HepG2 (cell line): ENCODE results near the gene PKN2. TPM values are rescaled to one million over a fixed set of nuclear protein-coding genes. Genes with fewer than 3 reads are reported as not detected.

Experiments
- ARNTL ChIP-seq: sonication (generic); formaldehyde crosslinking; IDR thresholded peaks from 2 replicates; pipeline ENCODE4 v1.4.0; 2020; ENCODE audit warnings: mild to moderate bottlenecking, missing genetic modification reagents
- CSRNP2 ChIP-seq: sonication (generic); formaldehyde crosslinking; conservative IDR thresholded peaks from 2 replicates; pipeline ENCODE4 v1.8.0; 2022; ENCODE audit warnings: low read depth, missing genetic modification reagents
- ETV6 ChIP-seq: sonication (generic); formaldehyde crosslinking; conservative IDR thresholded peaks from 2 replicates; pipeline ENCODE4 v1.4.0; 2020; ENCODE audit warnings: missing genetic modification reagents
- KDM4B ChIP-seq: sonication (generic); formaldehyde crosslinking; IDR thresholded peaks from 2 replicates; pipeline ENCODE4 v1.4.0; 2020; ENCODE audit warnings: missing genetic modification reagents
- MIER3 ChIP-seq: IDR thresholded peaks from 2 replicates; pipeline ENCODE4 v1.6.1; 2016; ENCODE audit warnings: missing compliant biosample characterization, borderline replicate concordance
- NAIF1 ChIP-seq: sonication (generic); formaldehyde crosslinking; IDR thresholded peaks from 2 replicates; pipeline ENCODE4 v1.5.0; 2020; ENCODE audit warnings: mild to moderate bottlenecking, missing genetic modification reagents, borderline replicate concordance
- NCOA1 ChIP-seq: sonication (generic); formaldehyde crosslinking; IDR thresholded peaks from 2 replicates; pipeline ENCODE4 v1.9.0; 2021; ENCODE audit warnings: missing genetic modification reagents
- NFIC ChIP-seq: IDR thresholded peaks from 2 replicates; pipeline ENCODE4 v1.6.1; 2012; ENCODE audit warnings: mild to moderate bottlenecking, low read length, inconsistent platforms
- RFX5 ChIP-seq: IDR thresholded peaks from 2 replicates; pipeline ENCODE4 v1.6.1; 2011; ENCODE audit warnings: low read depth, low read length, improper control_type of control experiment
- SETDB1 ChIP-seq: sonication (generic); formaldehyde crosslinking; IDR thresholded peaks from 2 replicates; pipeline ENCODE4 v1.5.1; 2020; ENCODE audit warnings: missing genetic modification reagents, mild to moderate bottlenecking, borderline replicate concordance
- TCF12 ChIP-seq, 2 experiments: fragments of 450-650 bp in 1 of 2; sonication (generic) in 1 of 2; formaldehyde crosslinking in 1 of 2; IDR thresholded peaks; 2 replicates each; pipeline versions ENCODE4 v1.6.1 to v1.8.0; 2017 to 2022; ENCODE audit warnings: antibody characterized with exemption in 1 of 2, mild to moderate bottlenecking in 1 of 2, missing genetic modification reagents in 1 of 2, moderate library complexity in 1 of 2
- ZBTB25 ChIP-seq: IDR thresholded peaks from 2 replicates; pipeline ENCODE4 v1.6.1; 2018; ENCODE audit warnings: missing genetic modification reagents
- ZC3H4 ChIP-seq: sonication (generic); formaldehyde crosslinking; IDR thresholded peaks from 2 replicates; pipeline ENCODE4 v1.4.0; 2020; ENCODE audit warnings: missing genetic modification reagents, borderline replicate concordance
- ZFAT ChIP-seq: sonication (generic); formaldehyde crosslinking; conservative IDR thresholded peaks from 2 replicates; pipeline ENCODE4 v1.8.1; 2023; ENCODE audit warnings: missing genetic modification reagents, inconsistent platforms
- ZNF232 ChIP-seq: sonication (generic); formaldehyde crosslinking; IDR thresholded peaks from 2 replicates; pipeline ENCODE4 v1.4.0; 2020; ENCODE audit warnings: missing genetic modification reagents, borderline replicate concordance
- ZNF263 ChIP-seq: sonication (generic); formaldehyde crosslinking; IDR thresholded peaks from 2 replicates; pipeline ENCODE4 v1.4.0; 2020; ENCODE audit warnings: missing genetic modification reagents
- ZNF337 ChIP-seq: sonication (generic); formaldehyde crosslinking; IDR thresholded peaks from 2 replicates; pipeline ENCODE4 v1.5.1; 2020; ENCODE audit warnings: missing genetic modification reagents, low read depth, mild to moderate bottlenecking, borderline replicate concordance
- ZNF644 ChIP-seq: IDR thresholded peaks from 2 replicates; pipeline ENCODE4 v1.6.1; 2016; ENCODE audit warnings: low read depth
- ZNF737 ChIP-seq: sonication (generic); formaldehyde crosslinking; IDR thresholded peaks from 2 replicates; pipeline ENCODE4 v1.5.0; 2020; ENCODE audit warnings: missing genetic modification reagents, mild to moderate bottlenecking, borderline replicate concordance
- ZSCAN22 ChIP-seq: sonication (generic); formaldehyde crosslinking; IDR thresholded peaks from 2 replicates; pipeline ENCODE4 v1.4.0; 2020; ENCODE audit warnings: mild to moderate bottlenecking, missing genetic modification reagents
- ZSCAN31 ChIP-seq: sonication (generic); formaldehyde crosslinking; IDR thresholded peaks from 2 replicates; pipeline ENCODE4 v1.5.0; 2020; ENCODE audit warnings: low read depth, mild to moderate bottlenecking, missing genetic modification reagents
- polyA plus RNA-seq, 8 experiments: library from polyadenylated mRNA; depleted of rRNA in 3 of 8; stranded (reverse) in 7 of 8; unstranded in 1 of 8; fragments of >200 nt; fragmentation: Illumina TruSeq in 4 of 8; extraction: Trizol in 4 of 8; gene quantifications; 2 replicates each; pipeline versions ENCODE4 v1.2.1 to v1.2.3, GENCODE V29; 2011 to 2016; ENCODE audit warnings: low read depth in 4 of 8, missing spikeins in 1 of 8, mixed read lengths in 1 of 8; ENCODE audit not compliant: insufficient read depth in 1 of 8
- total RNA-seq, 5 experiments: library from RNA; depleted of rRNA; stranded (reverse); fragments of >200 nt; fragmentation: Illumina TruSeq; extraction: Trizol; gene quantifications; 2 replicates each; pipeline ENCODE4 v1.2.3, GENCODE V29; 2016; ENCODE audit warnings: low read depth in 1 of 5
- TF ChIP-seq, protein P1 (sequence below): sonication (generic); formaldehyde crosslinking; IDR thresholded peaks from 2 replicates; pipeline ENCODE4 v1.5.1; 2020; ENCODE audit warnings: missing genetic modification reagents, mild to moderate bottlenecking, borderline replicate concordance
- TF ChIP-seq, protein P2 (sequence below): sonication (generic); formaldehyde crosslinking; IDR thresholded peaks from 2 replicates; pipeline ENCODE4 v1.5.1; 2020; ENCODE audit warnings: mild to moderate bottlenecking, missing genetic modification reagents, moderate library complexity

Gene PKN2
- total and polyA plus RNA-seq, 2 of the 13 experiments (the other 11 are each of a cell fraction or from before 2014, with no cell fraction given): 17.0 to 29.4 TPM

GRCh38 chr1:88683541-88684481, at the start of gene PKN2 (continued):
- TF ChIP-seq NAIF1 (CRISPR knock-in tag) (peak; percentile 74; the same call in 1 of the 2 replicates), NFIC (0 out of 2 replicates have a peak, but pooled peaks have one; percentile 43), ZSCAN31 (CRISPR knock-in tag) (0 out of 2 replicates have a peak, but pooled peaks have one; percentile 26), ZNF232 (CRISPR knock-in tag) (peak; percentile 56; the same call in 1 of the 2 replicates), ZNF263 (CRISPR knock-in tag) (0 out of 2 replicates have a peak, but pooled peaks have one; percentile 3), KDM4B (CRISPR knock-in tag) (peak; percentile 89), RFX5 (no peak), SETDB1 (CRISPR knock-in tag) (no peak), TCF12 (IDR thresholded peaks at IDR 0.05) (no peak), TCF12 (CRISPR knock-in tag; IDR thresholded peaks at IDR 0.05) (no peak), ZC3H4 (CRISPR knock-in tag) (no peak), ZNF337 (CRISPR knock-in tag) (no peak), ZNF737 (CRISPR knock-in tag) (no peak), ZNF644 (CRISPR knock-in tag) (no peak), ARNTL (CRISPR knock-in tag) (peak; percentile 95), ETV6 (peak; percentile 69; the same call in 1 of the 2 replicates), MIER3 (CRISPR knock-in tag) (peak; percentile 83; the same call in 1 of the 2 replicates), ZFAT (CRISPR knock-in tag) (no peak), ZSCAN22 (CRISPR knock-in tag) (no peak), ZBTB25 (CRISPR knock-in tag) (peak; percentile 94), CSRNP2 (CRISPR knock-in tag) (no peak), NCOA1 (CRISPR knock-in tag) (no peak)
- TF ChIP-seq, protein P1, sequence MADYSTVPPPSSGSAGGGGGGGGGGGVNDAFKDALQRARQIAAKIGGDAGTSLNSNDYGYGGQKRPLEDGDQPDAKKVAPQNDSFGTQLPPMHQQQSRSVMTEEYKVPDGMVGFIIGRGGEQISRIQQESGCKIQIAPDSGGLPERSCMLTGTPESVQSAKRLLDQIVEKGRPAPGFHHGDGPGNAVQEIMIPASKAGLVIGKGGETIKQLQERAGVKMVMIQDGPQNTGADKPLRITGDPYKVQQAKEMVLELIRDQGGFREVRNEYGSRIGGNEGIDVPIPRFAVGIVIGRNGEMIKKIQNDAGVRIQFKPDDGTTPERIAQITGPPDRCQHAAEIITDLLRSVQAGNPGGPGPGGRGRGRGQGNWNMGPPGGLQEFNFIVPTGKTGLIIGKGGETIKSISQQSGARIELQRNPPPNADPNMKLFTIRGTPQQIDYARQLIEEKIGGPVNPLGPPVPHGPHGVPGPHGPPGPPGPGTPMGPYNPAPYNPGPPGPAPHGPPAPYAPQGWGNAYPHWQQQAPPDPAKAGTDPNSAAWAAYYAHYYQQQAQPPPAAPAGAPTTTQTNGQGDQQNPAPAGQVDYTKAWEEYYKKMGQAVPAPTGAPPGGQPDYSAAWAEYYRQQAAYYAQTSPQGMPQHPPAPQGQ (CRISPR knock-in tag): no peak
- TF ChIP-seq, protein P2, sequence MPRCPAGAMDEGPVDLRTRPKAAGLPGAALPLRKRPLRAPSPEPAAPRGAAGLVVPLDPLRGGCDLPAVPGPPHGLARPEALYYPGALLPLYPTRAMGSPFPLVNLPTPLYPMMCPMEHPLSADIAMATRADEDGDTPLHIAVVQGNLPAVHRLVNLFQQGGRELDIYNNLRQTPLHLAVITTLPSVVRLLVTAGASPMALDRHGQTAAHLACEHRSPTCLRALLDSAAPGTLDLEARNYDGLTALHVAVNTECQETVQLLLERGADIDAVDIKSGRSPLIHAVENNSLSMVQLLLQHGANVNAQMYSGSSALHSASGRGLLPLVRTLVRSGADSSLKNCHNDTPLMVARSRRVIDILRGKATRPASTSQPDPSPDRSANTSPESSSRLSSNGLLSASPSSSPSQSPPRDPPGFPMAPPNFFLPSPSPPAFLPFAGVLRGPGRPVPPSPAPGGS (CRISPR knock-in tag): peak; percentile 62; the same call in 1 of the 2 replicates
